HG03025 (cell line): Measurements from ENCODE around the gene ITSN1.
"Not testable (repeated sequence)": the region's sequence is repeated elsewhere in the genome, so short reads cannot be mapped to it uniquely, and the experiment has no call there.

ENCODE experiments used
- ATAC-seq: cut with Tn5 transposase; IDR thresholded peaks from one replicate; pipeline ENCODE4 v1.9.1; 2021; ENCODE audit warnings: mild to moderate bottlenecking, moderate library complexity; ENCODE audit not compliant: unreplicated experiment, low FRiP score

Gene ITSN1

DNA sequence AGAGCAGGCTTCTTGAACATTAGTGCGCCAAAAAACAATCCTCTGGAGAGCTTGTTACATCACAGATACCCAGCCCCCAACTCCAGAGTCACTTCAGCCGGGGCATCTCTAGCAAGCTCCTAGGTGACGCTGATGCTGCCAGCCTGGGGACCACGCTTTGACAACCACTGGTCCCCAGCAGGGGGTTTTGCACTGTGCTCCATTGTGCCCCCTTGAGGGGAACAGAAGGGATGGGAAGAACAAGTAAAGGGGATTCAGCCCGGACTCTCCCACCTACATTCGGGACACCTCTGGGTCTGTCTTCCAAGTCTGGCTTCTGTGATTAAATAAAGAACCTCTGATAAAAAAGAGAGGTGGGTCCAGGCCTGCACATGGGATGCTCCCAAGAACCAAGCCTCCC, 212.9 kb downstream of the ITSN1 start:
- no peak for ATAC-seq

DNA sequence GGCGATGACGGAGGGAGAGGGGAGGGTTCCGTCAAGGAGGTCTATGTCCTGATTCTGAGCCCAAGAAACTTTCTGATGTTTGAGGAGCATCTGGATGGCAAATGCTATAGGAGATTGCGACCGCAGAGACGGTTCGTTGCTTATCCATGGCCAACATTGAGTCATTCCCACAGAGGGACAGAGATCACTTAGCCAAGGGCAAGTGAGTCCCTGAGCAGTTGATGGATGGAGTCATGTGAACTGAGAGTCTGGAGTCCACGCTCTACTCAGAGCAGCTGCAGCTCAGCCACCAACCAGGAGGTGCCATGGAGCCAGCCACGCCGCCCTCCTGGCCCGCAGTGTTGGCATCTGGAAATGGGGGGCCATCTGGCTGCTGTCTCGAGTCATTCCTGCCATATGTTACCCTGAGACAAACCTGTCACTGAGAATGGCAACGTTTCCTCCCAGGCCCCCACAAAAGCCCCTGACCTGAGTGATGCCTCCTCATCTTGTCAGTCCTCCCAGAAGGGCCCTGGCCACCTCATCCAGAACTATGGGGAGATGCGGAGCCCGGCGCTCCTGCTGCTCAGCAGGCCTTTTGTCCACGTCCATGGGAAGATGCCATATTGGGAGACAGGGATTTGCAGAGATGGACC, 214.7 kb downstream of the ITSN1 start:
- ATAC-seq, result no peak

GRCh38 chr21:33857846-33858666, 215.8 kb downstream of the ITSN1 start:
- no peak for ATAC-seq

GRCh38 chr21:33858667-33859372, 216.5 kb downstream of the ITSN1 start:
- no peak for ATAC-seq

DNA sequence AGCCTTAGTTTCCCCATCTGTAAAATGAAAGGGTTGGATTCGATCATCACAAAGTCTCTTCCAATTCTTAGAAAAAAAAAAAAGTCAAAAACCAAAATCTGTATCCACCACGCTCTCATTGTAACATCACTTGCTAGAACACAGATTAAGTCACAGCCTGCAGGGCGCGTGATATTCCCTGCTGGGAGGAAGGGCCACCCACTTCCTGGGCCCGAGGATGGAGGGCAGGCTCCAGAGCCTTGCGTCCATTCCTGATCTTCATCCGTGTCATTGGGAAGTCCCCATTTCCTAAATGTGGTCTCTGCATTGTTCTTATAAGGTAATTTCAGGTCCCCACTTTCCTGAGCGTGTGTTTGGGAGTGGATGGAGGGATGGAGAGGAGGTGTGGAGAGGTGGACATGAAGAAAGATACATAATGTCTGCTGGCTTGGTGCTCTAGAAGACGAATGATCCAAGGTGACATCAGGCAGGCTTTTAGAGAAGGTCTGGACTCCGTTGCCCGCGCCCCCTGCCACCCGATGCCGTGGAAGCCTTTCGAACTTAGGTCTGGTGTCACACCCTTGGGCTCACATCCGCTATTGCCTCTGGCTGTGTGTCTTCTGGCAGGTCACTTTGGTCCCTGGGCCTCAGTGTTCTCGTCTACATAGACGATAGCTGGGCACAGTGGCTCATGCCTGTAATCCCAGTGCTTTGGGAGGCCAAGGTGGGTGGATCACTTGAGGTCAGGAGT, 217.2 kb downstream of the ITSN1 start:
- ATAC-seq, result no peak

DNA sequence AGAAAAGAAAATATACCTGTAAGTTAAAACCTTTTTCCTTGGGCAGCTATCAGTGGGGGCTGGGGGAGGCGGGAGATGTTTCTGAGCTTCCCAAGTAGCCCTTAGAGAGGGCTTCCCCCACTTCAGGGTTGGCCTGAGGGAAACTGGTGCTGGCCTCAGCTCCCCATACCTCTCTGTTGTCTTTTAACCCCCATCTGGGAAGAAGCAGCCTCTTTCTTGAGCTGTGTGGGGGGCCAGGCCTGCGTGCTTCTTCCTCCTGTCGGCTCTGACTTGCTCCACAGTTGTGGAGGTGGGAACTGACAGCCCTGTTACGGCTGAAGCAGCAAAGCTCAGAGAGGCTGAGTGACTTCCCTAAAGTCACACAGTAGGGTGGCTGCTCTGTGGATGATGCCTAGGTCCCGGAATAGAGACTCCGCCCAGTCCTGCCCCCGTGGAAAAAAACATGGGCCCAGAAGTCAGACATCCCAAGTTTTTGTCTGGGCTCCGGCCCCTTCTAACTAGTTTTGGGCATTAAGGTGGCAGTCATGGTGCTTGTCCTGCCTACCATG, 218.1 kb downstream of the ITSN1 start:
- ATAC-seq, result no peak

DNA sequence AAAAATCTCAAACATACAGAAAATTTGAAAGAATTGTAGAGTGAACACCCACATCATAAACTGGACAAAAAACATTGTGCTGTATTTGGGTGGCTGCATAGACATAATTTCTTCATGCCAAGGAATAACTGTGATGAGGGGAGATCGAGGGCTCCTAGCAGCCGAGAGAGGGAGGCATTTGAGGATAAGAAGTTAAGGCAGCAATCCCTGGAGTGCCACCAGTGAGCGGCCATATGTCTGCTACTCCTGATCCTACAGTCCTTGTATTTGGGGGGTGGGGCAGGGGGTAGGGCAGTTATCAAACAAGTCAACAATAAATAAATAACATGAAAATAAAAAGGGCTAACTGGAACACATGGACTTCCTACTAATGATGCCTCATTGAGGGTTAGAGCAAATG, 218.8 kb downstream of the ITSN1 start:
- no peak for ATAC-seq

GRCh38 chr21:33863191-33863590, 220.9 kb downstream of the ITSN1 start:
- not testable (repeated sequence) for ATAC-seq

DNA sequence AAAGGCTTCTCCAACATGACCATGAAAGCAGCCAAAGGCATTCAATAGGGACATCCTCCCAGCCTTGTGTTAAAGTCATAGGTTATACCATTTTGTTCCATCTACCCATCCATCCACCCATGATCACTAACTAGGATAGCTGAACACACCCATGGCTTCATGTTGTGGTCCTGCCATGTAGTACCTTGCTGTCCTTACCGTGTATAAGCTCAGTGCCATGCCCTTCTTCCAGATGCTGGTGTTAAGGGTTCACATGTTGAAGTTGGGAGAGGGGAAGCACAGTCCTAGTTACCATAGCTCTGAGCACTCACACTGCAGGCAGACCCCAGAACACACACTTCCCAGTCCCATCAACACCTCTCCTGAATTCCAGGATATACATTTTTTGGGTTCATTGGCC, 221.8 kb downstream of the ITSN1 start:
- ATAC-seq, result no peak

- no peak for ATAC-seq
Observed at GRCh38 chr21:33865176-33865575, 222.9 kb downstream of the ITSN1 start.

GRCh38 chr21:33865996-33866575, 223.8 kb downstream of the ITSN1 start:
- ATAC-seq, result no peak

DNA sequence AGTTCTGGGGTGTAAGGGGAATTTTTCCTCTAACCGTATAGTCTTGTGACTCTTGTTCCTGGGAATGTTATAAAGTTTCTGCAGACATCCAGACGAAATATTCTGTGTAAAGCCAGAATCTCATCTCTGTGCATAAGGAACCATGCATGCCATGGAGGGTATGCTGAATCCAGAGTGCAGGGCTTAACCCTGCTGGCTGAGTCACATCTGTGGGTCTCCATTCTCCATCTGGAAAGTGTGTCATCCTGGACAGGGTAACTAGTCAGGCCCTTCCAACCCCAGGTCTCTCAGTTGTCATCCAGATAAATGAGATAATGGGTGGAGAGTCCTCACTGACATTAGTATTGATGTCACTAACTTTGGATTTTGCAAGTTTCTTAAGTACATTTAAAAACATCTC, 224.5 kb downstream of the ITSN1 start:
- ATAC-seq, result no peak

- not testable (repeated sequence) for ATAC-seq
Observed at GRCh38 chr21:33867868-33868267, 225.6 kb downstream of the ITSN1 start.

DNA sequence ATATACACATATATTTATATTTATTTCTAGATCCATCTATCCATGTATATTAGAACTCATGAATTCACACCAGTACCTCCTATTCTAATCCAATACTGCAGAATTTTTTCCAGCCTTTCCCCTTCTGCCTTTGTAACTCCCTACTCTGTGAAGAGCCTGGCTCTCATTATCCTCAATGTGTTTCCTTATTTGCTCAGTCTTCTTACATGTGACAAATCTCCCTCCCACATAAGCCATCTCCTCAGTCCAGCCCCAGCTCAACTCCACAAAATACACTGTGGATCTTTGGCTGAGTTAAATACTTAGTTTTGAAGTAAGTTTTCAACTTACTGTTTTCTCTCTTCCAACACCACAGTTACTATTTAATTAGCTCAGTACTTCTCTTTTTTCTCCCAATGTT, 227.6 kb downstream of the ITSN1 start:
- no peak for ATAC-seq

DNA sequence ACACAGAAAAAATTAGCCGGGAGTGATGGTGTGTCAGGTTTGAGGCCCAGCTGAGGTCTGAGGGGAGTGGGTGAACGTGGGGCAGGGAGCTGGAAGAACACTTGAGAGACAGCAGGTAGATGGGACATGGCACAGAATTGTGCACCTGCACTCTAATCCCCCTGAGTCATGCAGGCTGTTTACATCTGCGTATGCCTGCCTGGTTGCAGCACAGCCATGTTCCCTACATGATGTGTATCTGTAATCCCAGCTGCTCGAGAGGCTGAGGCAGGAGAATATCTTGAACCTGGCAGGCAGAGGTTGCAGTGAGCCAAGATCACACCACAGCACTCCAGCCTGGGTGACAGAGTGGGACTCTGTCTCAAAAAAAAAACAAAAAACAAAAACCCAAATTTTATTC, 228.5 kb downstream of the ITSN1 start:
- no peak for ATAC-seq

GRCh38 chr21:33871171-33871570, 228.9 kb downstream of the ITSN1 start:
- no peak for ATAC-seq

DNA sequence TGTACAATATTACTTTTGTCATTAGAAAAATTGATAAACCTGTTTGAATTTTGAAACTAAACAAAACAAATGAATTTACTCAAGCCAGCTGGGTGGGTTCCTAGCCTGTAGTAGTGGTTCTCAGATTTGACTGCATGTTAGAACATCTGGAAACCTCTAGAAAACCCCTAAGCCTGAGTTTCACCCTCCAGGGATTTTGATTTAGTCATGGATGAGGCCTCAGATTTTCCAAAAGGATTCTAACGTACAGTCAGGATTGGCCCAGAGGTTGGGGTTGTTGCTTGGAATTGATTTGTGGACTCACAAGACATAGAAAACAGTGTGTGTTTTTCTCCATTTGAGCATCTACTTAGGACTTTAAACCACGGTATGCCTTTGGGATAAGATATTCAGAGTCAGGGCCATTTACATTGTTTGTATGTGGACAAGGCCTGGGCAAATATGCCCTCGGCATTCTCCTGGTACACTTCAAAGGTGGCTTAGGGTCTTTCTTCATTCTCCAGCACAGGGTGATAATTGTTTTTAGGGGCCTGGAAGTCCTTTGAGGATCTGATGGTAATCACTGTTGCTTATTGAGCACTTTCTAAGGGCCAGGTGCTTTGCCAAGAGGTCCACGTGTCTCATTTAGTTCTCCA, 230.7 kb downstream of the ITSN1 start:
- no peak for ATAC-seq

DNA sequence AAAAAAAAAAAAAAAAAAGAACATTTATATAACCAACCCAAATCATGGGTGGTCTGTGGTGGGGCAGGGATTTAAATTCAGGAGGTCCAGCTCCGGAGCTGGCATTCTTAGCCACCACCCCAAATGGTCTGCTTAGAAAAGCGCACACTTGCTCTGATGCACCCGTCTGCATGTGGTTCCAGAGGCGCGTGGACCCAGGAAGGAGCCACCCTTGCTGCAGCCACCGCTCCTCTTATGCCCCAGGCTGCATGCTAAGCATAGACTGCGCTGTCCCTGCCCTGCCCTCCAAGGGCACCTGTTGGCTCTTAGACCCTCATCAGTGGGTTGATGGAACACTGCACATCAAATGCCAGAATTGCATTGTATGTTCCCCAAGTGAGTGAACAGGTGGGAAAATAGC, 231.9 kb downstream of the ITSN1 start:
- ATAC-seq, result no peak

DNA sequence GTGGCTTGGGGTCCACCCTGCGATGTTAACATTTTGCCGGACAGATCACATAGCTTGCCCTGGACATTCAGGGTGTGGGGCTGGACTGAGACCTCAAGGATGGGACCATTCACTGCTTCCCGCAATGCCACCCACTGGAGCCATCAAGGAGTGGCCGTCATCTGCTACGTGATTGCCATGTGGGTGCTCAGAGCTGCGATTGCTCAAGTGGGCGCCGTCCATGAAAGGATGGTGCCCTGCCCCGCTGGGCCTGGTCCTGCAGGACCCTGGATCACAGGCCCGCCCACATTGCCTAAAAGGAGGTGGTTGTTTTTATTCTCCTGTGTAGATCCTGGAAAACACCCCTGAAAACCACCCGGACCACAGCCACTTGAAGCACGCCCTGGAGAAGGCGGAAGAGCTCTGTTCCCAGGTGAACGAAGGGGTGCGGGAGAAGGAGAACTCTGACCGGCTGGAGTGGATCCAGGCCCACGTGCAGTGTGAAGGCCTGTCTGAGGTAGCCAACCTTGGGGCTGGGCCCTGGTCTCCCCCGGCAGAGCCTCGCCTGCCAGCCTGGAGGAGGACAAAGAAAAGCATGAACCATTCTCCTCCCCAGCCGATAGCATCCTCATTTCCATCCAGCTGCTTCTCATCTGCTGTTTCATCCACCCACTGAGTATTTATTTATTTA, 232.9 kb downstream of the ITSN1 start:
- no peak for ATAC-seq
